ENCODE measurements around the gene CREB5.

- TF ChIP-seq CEBPB (IDR thresholded peaks at IDR 0.05; ENCODE audit: low read depth, low read length): no peak
- no peak for TF ChIP-seq POLR2AphosphoS5 (IDR thresholded peaks at IDR 0.05; ENCODE audit: low read depth, low read length)
- no peak for TF ChIP-seq MAFK (IDR thresholded peaks at IDR 0.05; ENCODE audit: low read depth, low read length)
- TF ChIP-seq ZNF274 (IDR thresholded peaks at IDR 0.05; ENCODE audit: borderline replicate concordance, extremely low read depth, low read length): no peak
- peak; percentile 47 to 68 (median 50) for TF ChIP-seq CTCF (IDR thresholded peaks at IDR 0.05; ENCODE audit: control extremely low read depth in 1 of 3, insufficient read depth in 1 of 3, low read depth in 1 of 3, low read length in 3 of 3)
- TF ChIP-seq BRCA1 (IDR thresholded peaks at IDR 0.05; ENCODE audit: low read depth, low read length): no peak
- no peak for TF ChIP-seq HDAC2 (IDR thresholded peaks at IDR 0.05; ENCODE audit: borderline replicate concordance in 1 of 2, low read depth in 2 of 2, low read length in 2 of 2)
- no peak for TF ChIP-seq EP300 (IDR thresholded peaks at IDR 0.05; ENCODE audit: borderline replicate concordance in 1 of 2, low read depth in 2 of 2, low read length in 2 of 2)
- TF ChIP-seq SP1 (IDR thresholded peaks at IDR 0.05; ENCODE audit: low read depth, low read length): no peak
- TF ChIP-seq RAD21 (IDR thresholded peaks at IDR 0.05 in 1 of 2, conservative IDR thresholded peaks at IDR 0.05 in 1 of 2; ENCODE audit: low read depth in 2 of 2, low read length in 2 of 2): peak; percentile 59 to 76
- TF ChIP-seq SP2 (IDR thresholded peaks at IDR 0.05; ENCODE audit: low read length): no peak
- no peak for TF ChIP-seq EZH2 (IDR thresholded peaks at IDR 0.05; ENCODE audit: low read depth, low read length, severe bottlenecking)
Measured at GRCh38 chr7:28615091-28615490, 202.8 kb downstream of the CREB5 start.
